ENCODE measurements around the gene SH2D3C. TPM values are rescaled to one million over a fixed set of nuclear protein-coding genes. Genes with fewer than 3 reads are reported as not detected.

SH2D3C gene
- polyA plus RNA-seq, 2 of the 4 experiments (the other 2 are of a cell fraction): 0.06 TPM

- FAIRE-seq (no peak), ATAC-seq (no peak), DNase-seq (ENCODE audit: low read depth in 1 of 2, low spot score in 1 of 2) (no peak)
- peaks cover 19% of the 10 kb centered on the region; the same call in 2 of the 3 replicates for H3K4me1 ChIP-seq
- POLR2A ChIA-PET: no interaction called here
- TF ChIP-seq HOXB5 (CRISPR knock-in tag; IDR thresholded peaks at IDR 0.05) (no peak), ELK1 (IDR thresholded peaks at IDR 0.05; ENCODE audit: low read depth, low read length) (no peak), CBX8 (IDR thresholded peaks at IDR 0.05) (no peak), CTCF (IDR thresholded peaks at IDR 0.05) (no peak), HOXB13 (CRISPR knock-in tag; IDR thresholded peaks at IDR 0.05; ENCODE audit: low read depth) (no peak), HES2 (IDR thresholded peaks at IDR 0.05) (no peak), RNF2 (IDR thresholded peaks at IDR 0.05; ENCODE audit: borderline replicate concordance, low read depth) (no peak), EP300 (IDR thresholded peaks at IDR 0.05) (no peak), EHF (CRISPR knock-in tag; IDR thresholded peaks at IDR 0.05) (no peak), HEYL (CRISPR knock-in tag; IDR thresholded peaks at IDR 0.05) (no peak), PBX3 (IDR thresholded peaks at IDR 0.05) (no peak), ZNF302 (CRISPR knock-in tag; IDR thresholded peaks at IDR 0.05) (no peak)
- CTCF ChIA-PET: interaction anchor here (1.0 to 12.1 kb wide), 12 partner anchors 10 to 247 kb away, joined by 3 to 157 read pairs (median 6); partner anchors contain the start of genes FPGS and TOR2A
- no peak overlapping the region for H3K4me3 ChIP-seq
- no peaks in the 10 kb centered on the region for H3K9me3 ChIP-seq
- no peak overlapping the region for H3K4me2 ChIP-seq
- 78% methylated on average over 7 of the region's 26 CpGs for WGBS (ENCODE audit: missing lambda C conversion rate)
- no peak overlapping the region for H3K27ac ChIP-seq
Observed at GRCh38 chr9:127788337-127789011, 10.0 kb upstream of the SH2D3C start.

- no peak for FAIRE-seq
- ChIA-PET CTCF (interaction anchor here (0.6 to 12.1 kb wide), 18 partner anchors 8 to 200 kb away, joined by 3 to 157 read pairs (median 5); partner anchors contain the start of genes FPGS and TOR2A), POLR2A (no interaction called here)
- WGBS (ENCODE audit: missing lambda C conversion rate): 0% methylated on average over 12 of the region's 12 CpGs
- H3K4me1 ChIP-seq: peaks cover 11% of the 10 kb centered on the region; the same call in 2 of the 3 replicates
- peak overlapping the region; percentile 79 for H3K4me2 ChIP-seq
- no peaks in the 10 kb centered on the region for H3K9me3 ChIP-seq
- peak in 1 of 2 experiments; percentile 7; a peak in 3 of 6 replicates for ATAC-seq
- no peak for TF ChIP-seq ESRRA (IDR thresholded peaks at IDR 0.05; ENCODE audit: borderline replicate concordance, low read length)
- TF ChIP-seq REST (IDR thresholded peaks at IDR 0.05): no peak
- TF ChIP-seq RAD21 (conservative IDR thresholded peaks at IDR 0.05 in 1 of 2, IDR thresholded peaks at IDR 0.05 in 1 of 2): peak in 1 of 2 experiments; percentile 39; a peak in 2 of 5 replicates
- TF ChIP-seq KDM5A (IDR thresholded peaks at IDR 0.05): peak; percentile 30; the same call in 1 of the 2 replicates
- peak; percentile 42; the same call in 2 of the 3 replicates for TF ChIP-seq SMC3 (IDR thresholded peaks at IDR 0.05)
- no peak for TF ChIP-seq GATA3 (IDR thresholded peaks at IDR 0.05; ENCODE audit: borderline replicate concordance)
- TF ChIP-seq CBX2 (IDR thresholded peaks at IDR 0.05; ENCODE audit: borderline replicate concordance, low read depth): no peak
- TF ChIP-seq ZSCAN20 (CRISPR knock-in tag; IDR thresholded peaks at IDR 0.05): no peak
- peak; percentile 50 for TF ChIP-seq CTCF (IDR thresholded peaks at IDR 0.05)
- no peak for DNase-seq (ENCODE audit: low read depth in 1 of 2, low spot score in 1 of 2)
- H3K27ac ChIP-seq: peak overlapping the region; percentile 94 to 99
- peak overlapping the region; percentile 88 for H3K4me3 ChIP-seq
Observed at GRCh38 chr9:127786773-127787104, 8.3 kb upstream of the SH2D3C start.

All from A549 (cell line).